Endothelial cell of umbilical vein (primary cell): ENCODE results near the gene VANGL2. TPM values are rescaled to one million over a fixed set of nuclear protein-coding genes. Genes with fewer than 3 reads are reported as not detected.

ENCODE experiments used
- BruUV-seq: library from RNA; stranded (reverse); fragments of 400-500 nt; replicated peaks from 2 replicates; lab custom pipeline; 2021; lab: Mats Ljungman, UMichigan
- CTCF ChIA-PET: fragments of 300-600, 350-600 bp; sonication (Branson Sonifier 250); formaldehyde crosslinking; loops from one replicate; lab custom pipeline; 2021; ENCODE audit warnings: antibody characterized with exemption, inconsistent platforms; lab: Charles Lee
- POLR2A ChIA-PET: fragments of 300-600, 350-600 bp; sonication (Branson Sonifier 250); formaldehyde crosslinking; loops from one replicate; lab custom pipeline; 2021; ENCODE audit warnings: antibody characterized with exemption, inconsistent platforms; lab: Charles Lee
- DNase-seq: peaks from one replicate; pipeline ENCODE4 v3.0.0-alpha.2; 2011; ENCODE audit warnings: low read depth, low spot score
- FAIRE-seq: peaks from 2 replicates; lab custom pipeline; 2011; peaks lifted over from hg19 to GRCh38; lab: Jason Lieb, UNC
- H2AFZ ChIP-seq: 2 replicates; pipeline ENCODE4 v1.6.0; 2012; ENCODE audit warnings: low read depth, low read length, control low read depth, inconsistent platforms
- H3K27ac ChIP-seq: 2 replicates; pipeline ENCODE4 v1.5.1; 2011; ENCODE audit warnings: low read depth, mild to moderate bottlenecking, control low read depth, low read length, moderate library complexity; ENCODE audit not compliant: insufficient read depth
- H3K27me3 ChIP-seq, 2 experiments: 2 replicates each; pipeline versions ENCODE4 v1.6.0 to v1.6.1; 2011; ENCODE audit warnings: low read length in 2 of 2, mixed read lengths in 1 of 2; ENCODE audit not compliant: control insufficient read depth in 2 of 2, insufficient read depth in 2 of 2
- H3K36me3 ChIP-seq, 2 experiments: 2 replicates in 1 of 2; 3 replicates in 1 of 2; pipeline ENCODE4 v1.5.1; 2011; ENCODE audit warnings: low read length in 2 of 2, mild to moderate bottlenecking in 1 of 2, moderate library complexity in 1 of 2; ENCODE audit not compliant: control insufficient read depth in 2 of 2, insufficient read depth in 2 of 2; ENCODE audit errors: extremely low read depth in 1 of 2
- H3K4me1 ChIP-seq: 3 replicates; pipeline ENCODE4 v1.5.1; 2011; ENCODE audit warnings: mild to moderate bottlenecking, low read length; ENCODE audit not compliant: control insufficient read depth, insufficient read depth; ENCODE audit errors: extremely low read depth
- H3K4me2 ChIP-seq: 2 replicates; pipeline ENCODE4 v1.6.1; 2011; ENCODE audit warnings: low read length, control low read depth, mixed read lengths; ENCODE audit not compliant: insufficient read depth
- H3K4me3 ChIP-seq, 3 experiments: fragments of 200-600 bp in 1 of 3; sonication (generic), shearing (Covaris generic) in 1 of 3; replicated peaks in 1 of 3; 2 replicates each; pipeline ENCODE4 v1.5.1; 2011 to 2016; ENCODE audit warnings: control low read depth in 3 of 3, low read length in 3 of 3, mild to moderate bottlenecking in 2 of 3, inconsistent platforms in 1 of 3, low read depth in 1 of 3, moderate library complexity in 1 of 3; ENCODE audit not compliant: insufficient read depth in 1 of 3
- H3K79me2 ChIP-seq: 2 replicates; pipeline ENCODE4 v1.6.0; 2012; ENCODE audit warnings: low read length, inconsistent platforms; ENCODE audit not compliant: control insufficient read depth, insufficient read depth
- H3K9ac ChIP-seq: replicated peaks from 2 replicates; pipeline ENCODE3; 2011; ENCODE audit warnings: low read length, control low read depth; ENCODE audit not compliant: insufficient read depth; ENCODE audit errors: extremely low read depth
- H3K9me1 ChIP-seq: replicated peaks from 3 replicates; pipeline ENCODE4 v1.6.0; 2011; ENCODE audit warnings: mild to moderate bottlenecking, low read length; ENCODE audit not compliant: control insufficient read depth, insufficient read depth; ENCODE audit errors: extremely low read depth
- H3K9me3 ChIP-seq: replicated peaks from 2 replicates; pipeline ENCODE4 v1.5.1; 2012; ENCODE audit warnings: low read length, inconsistent platforms; ENCODE audit not compliant: control insufficient read depth, insufficient read depth
- H4K20me1 ChIP-seq: replicated peaks from 2 replicates; pipeline ENCODE3; 2011; ENCODE audit warnings: mild to moderate bottlenecking, low read length; ENCODE audit not compliant: control insufficient read depth, insufficient read depth; ENCODE audit errors: extremely low read depth
- CTCF ChIP-seq, 2 donors: IDR thresholded peaks; 1 replicate in 1 of 2; 2 replicates in 1 of 2; pipeline ENCODE4 v1.5.1; 2011; ENCODE audit warnings: low read length in 2 of 2, mild to moderate bottlenecking in 2 of 2, moderate library complexity in 2 of 2, control low read depth in 1 of 2, inconsistent platforms in 1 of 2, low read depth in 1 of 2; ENCODE audit not compliant: insufficient read depth in 1 of 2; ENCODE audit errors: extremely low read depth in 1 of 2
- EZH2 ChIP-seq: IDR thresholded peaks from 2 replicates; pipeline ENCODE4 v1.6.1; 2012; ENCODE audit warnings: borderline replicate concordance, low read depth, mild to moderate bottlenecking, moderate library complexity, low read length, inconsistent platforms; ENCODE audit not compliant: severe bottlenecking
- FOS ChIP-seq: IDR thresholded peaks from 2 replicates; pipeline ENCODE4 v1.6.1; 2011; ENCODE audit warnings: mild to moderate bottlenecking, low read length, moderate library complexity, borderline replicate concordance; ENCODE audit not compliant: insufficient read depth
- GATA2 ChIP-seq: IDR thresholded peaks from 2 replicates; pipeline ENCODE4 v1.7.0; 2011; ENCODE audit warnings: low read depth, mild to moderate bottlenecking, moderate library complexity, mixed read lengths, low read length; ENCODE audit not compliant: insufficient read length, insufficient read depth
- JUN ChIP-seq: IDR thresholded peaks from 2 replicates; pipeline ENCODE4 v1.6.1; 2011; ENCODE audit warnings: borderline replicate concordance, low read depth; ENCODE audit not compliant: insufficient read length, insufficient read depth
- MAX ChIP-seq: IDR thresholded peaks from 2 replicates; pipeline ENCODE4 v1.6.1; 2011; ENCODE audit not compliant: insufficient read depth, insufficient read length
- MYC ChIP-seq: IDR thresholded peaks from one replicate; pipeline ENCODE4 v1.6.1; 2011; ENCODE audit warnings: mild to moderate bottlenecking, low read depth, low read length
- POLR2A ChIP-seq: IDR thresholded peaks from 2 replicates; pipeline ENCODE4 v1.6.1; 2012; ENCODE audit warnings: low read depth, mild to moderate bottlenecking, control low read depth, low read length
- POLR2AphosphoS5 ChIP-seq: IDR thresholded peaks from 2 replicates; pipeline ENCODE4 v1.6.1; 2012; ENCODE audit warnings: low read depth, mild to moderate bottlenecking, control low read depth, low read length, moderate library complexity; ENCODE audit not compliant: insufficient read depth
- dilution Hi-C: fragments of 300-500 bp; cut with MboI; formaldehyde crosslinking; loops from one replicate; pipeline ENCODE4 v1.15.0; 2019; ENCODE audit warnings: low sequenced_read_pairs; ENCODE audit not compliant: extremely low pct_ligation_motif_present
- intact Hi-C: fragments of 100-400 bp; cut with micrococcal nuclease; formaldehyde crosslinking; loops from one replicate; pipeline ENCODE4 v1.10.0; 2022
- polyA plus RNA-seq, 4 experiments: library from polyadenylated mRNA; depleted of rRNA in 3 of 4; stranded (reverse) in 3 of 4; unstranded in 1 of 4; fragments of >200 nt; gene quantifications; 2 replicates each; pipeline versions ENCODE4 v1.2.1 to v1.2.3, GENCODE V29; 2011 to 2012; ENCODE audit warnings: missing spikeins in 1 of 4
- total RNA-seq: library from RNA; stranded (reverse); gene quantifications from 2 replicates; pipeline ENCODE4 v1.2.3, GENCODE V29; 2021

VANGL2 gene
- total and polyA plus RNA-seq, 2 donors (not counting 3 experiments of a cell fraction or from before 2014, with no cell fraction given): 0.01 TPM; not detected in 1

GRCh38 chr1:160416369-160416768 lies 16.0 kb downstream of the VANGL2 start:
- ChIA-PET CTCF (interaction anchor here (0.6 to 2.1 kb wide), 16 partner anchors 9 to 331 kb away, joined by 3 to 28 read pairs (median 4); partner anchors contain the start of gene VANGL2), POLR2A (no interaction called here)
- Histone ChIP-seq H3K4me3 (no peak overlapping the region), H3K27ac (no peak overlapping the region), H3K4me1 (no peaks in the 10 kb centered on the region), H3K9me1 (no peaks in the 10 kb centered on the region), H3K79me2 (no peaks in the 10 kb centered on the region), H2AFZ (no peak overlapping the region), H3K27me3 (peaks cover 23 to 35% of the 10 kb centered on the region in 2 experiments), H3K9me3 (no peaks in the 10 kb centered on the region), H3K9ac (no peak overlapping the region), H4K20me1 (no peaks in the 10 kb centered on the region), H3K36me3 (no peaks in the 10 kb centered on the region), H3K4me2 (no peak overlapping the region)
- peak; percentile 47 to 56 for TF ChIP-seq CTCF (IDR thresholded peaks at IDR 0.05; ENCODE audit: extremely low read depth in 1 of 2, insufficient read depth in 1 of 2, low read depth in 1 of 2, low read length in 2 of 2)
- TF ChIP-seq JUN: no peak
- intact Hi-C loops: loop anchor here (1.0 kb wide), 4 partner anchors 40 to 315 kb away; no protein-coding TSS in a partner anchor
- dilution Hi-C loops: no loop called here
- peak; percentile 63 for FAIRE-seq
- BruUV-seq: no TSS peak
- peak; percentile 31 for DNase-seq

GRCh38 chr1:160418483-160418882 lies 18.1 kb downstream of the VANGL2 start:
- Histone ChIP-seq H3K4me2 (no peak overlapping the region), H3K79me2 (no peaks in the 10 kb centered on the region), H3K27me3 (peaks cover 20 to 27% of the 10 kb centered on the region in 2 experiments), H3K27ac (no peak overlapping the region), H4K20me1 (no peaks in the 10 kb centered on the region), H3K9me1 (no peaks in the 10 kb centered on the region), H3K4me1 (no peaks in the 10 kb centered on the region), H3K9ac (no peak overlapping the region), H3K9me3 (no peaks in the 10 kb centered on the region), H3K4me3 (no peak overlapping the region), H3K36me3 (no peaks in the 10 kb centered on the region), H2AFZ (no peak overlapping the region)
- ChIA-PET CTCF (interaction anchor here (0.9 kb wide), 1 partner anchor 333 kb away, joined by 4 read pairs; no protein-coding TSS in a partner anchor), POLR2A (no interaction called here)
- no TSS peak for BruUV-seq
- dilution Hi-C loops: no loop called here
- FAIRE-seq (no peak), DNase-seq (no peak)
- intact Hi-C loops: no loop called here
- TF ChIP-seq MAX (no peak), POLR2AphosphoS5 (no peak), CTCF (IDR thresholded peaks at IDR 0.05; ENCODE audit: extremely low read depth in 1 of 2, insufficient read depth in 1 of 2, low read depth in 1 of 2, low read length in 2 of 2) (no peak), EZH2 (no peak), JUN (no peak), GATA2 (no peak), FOS (no peak), POLR2A (no peak), MYC (no peak)
